PC-9 (cell line): ENCODE data around the gene CCDC191. TPM values are rescaled to one million over a fixed set of nuclear protein-coding genes. Genes with fewer than 3 reads are reported as not detected.

Experiments
- BruUV-seq: library from RNA; stranded (reverse); fragments of 400-500 nt; replicated peaks from 2 replicates; lab custom pipeline; 2021; lab: Mats Ljungman, UMichigan
- CTCF ChIA-PET: fragments of 300-600 bp; sonication (Branson Sonifier 250); formaldehyde crosslinking; loops from one replicate; lab custom pipeline; 2022; ENCODE audit warnings: antibody characterized with exemption; lab: Charles Lee
- POLR2A ChIA-PET: fragments of 300-600 bp; sonication (Branson Sonifier 250); formaldehyde crosslinking; loops from one replicate; lab custom pipeline; 2022; ENCODE audit warnings: antibody characterized with exemption; ENCODE audit not compliant: unreplicated experiment; lab: Charles Lee
- DNase-seq, 2 experiments: peaks; one replicate each; pipeline versions ENCODE4 v3.0.0 to v3.0.0-alpha.2; 2015 to 2022; ENCODE audit warnings: mixed read lengths in 1 of 2
- H2AFZ ChIP-seq: fragments of 200-600 bp; sonication (generic); 2 replicates; pipeline ENCODE4 v1.8.1; 2017; ENCODE audit warnings: antibody characterized with exemption
- H3F3A ChIP-seq: fragments of 200-600 bp; sonication (generic); 2 replicates; pipeline ENCODE4 v1.8.1; 2017; ENCODE audit warnings: antibody characterized with exemption, mild to moderate bottlenecking, low read depth; ENCODE audit not compliant: insufficient read depth
- H3K27ac ChIP-seq: fragments of 200-600 bp; sonication (generic); 2 replicates; pipeline ENCODE4 v1.6.1; 2016; ENCODE audit warnings: mixed run types
- H3K27me3 ChIP-seq: fragments of 200-600 bp; sonication (generic); 2 replicates; pipeline ENCODE4 v1.6.1; 2016; ENCODE audit warnings: low read depth, mixed run types; ENCODE audit not compliant: insufficient read depth
- H3K36me3 ChIP-seq: fragments of 200-600 bp; sonication (generic); 2 replicates; pipeline ENCODE4 v1.6.1; 2016; ENCODE audit warnings: low read depth, mixed run types
- H3K4me1 ChIP-seq: fragments of 200-600 bp; sonication (generic); replicated peaks from 2 replicates; pipeline ENCODE4 v1.6.1; 2016; ENCODE audit warnings: mixed run types; ENCODE audit not compliant: insufficient read depth
- H3K4me2 ChIP-seq: fragments of 200-600 bp; sonication (generic); 2 replicates; pipeline ENCODE4 v1.6.1; 2017; ENCODE audit warnings: mixed run types
- H3K4me3 ChIP-seq: fragments of 200-600 bp; sonication (generic); 2 replicates; pipeline ENCODE4 v1.6.1; 2016; ENCODE audit warnings: mixed run types
- H3K79me2 ChIP-seq: fragments of 200-600 bp; sonication (generic); 2 replicates; pipeline ENCODE4 v1.6.1; 2017; ENCODE audit warnings: low read depth, mixed run types
- H3K9me2 ChIP-seq: fragments of 200-600 bp; sonication (generic); 2 replicates; pipeline ENCODE4 v1.8.1; 2017; ENCODE audit warnings: mild to moderate bottlenecking; ENCODE audit not compliant: insufficient read depth
- H3K9me3 ChIP-seq: fragments of 200-600 bp; sonication (generic); 2 replicates; pipeline ENCODE4 v1.8.1; 2016; ENCODE audit warnings: low read depth; ENCODE audit not compliant: insufficient read depth
- H4K20me1 ChIP-seq: fragments of 200-600 bp; sonication (generic); 2 replicates; pipeline ENCODE4 v1.8.1; 2017; ENCODE audit not compliant: insufficient read depth
- EZH2 ChIP-seq: fragments of 200-600 bp; sonication (generic); IDR thresholded peaks from 2 replicates; pipeline ENCODE4 v1.8.0; 2017; ENCODE audit warnings: antibody characterized with exemption, low read depth
- intact Hi-C: fragments of 100-400 bp; cut with micrococcal nuclease; formaldehyde crosslinking; loops from one replicate; pipeline ENCODE4 v1.10.0; 2022; ENCODE audit not compliant: unreplicated experiment
- total RNA-seq: library from RNA; stranded (reverse); gene quantifications from 2 replicates; pipeline ENCODE4 v1.2.3, GENCODE V29; 2021
- TF ChIP-seq, protein P1 (sequence below): fragments of 200-600 bp; sonication (generic); conservative IDR thresholded peaks from 2 replicates; pipeline ENCODE4 v1.6.1; 2017; ENCODE audit warnings: mixed run types, antibody characterized with exemption, mild to moderate bottlenecking, moderate library complexity

Gene CCDC191
- total RNA-seq, 1 experiment from 2014 or later = 11.0 TPM

- CTCF ChIA-PET = no interaction called here
- no TSS peak for BruUV-seq
- no peak overlapping the region for H3K27ac ChIP-seq
Measured at GRCh38 chr3:114025451-114025850, 30.9 kb downstream of the CCDC191 start.

GRCh38 chr3:114022145-114022802 is 34.1 kb downstream of the CCDC191 start:
- H3K27ac ChIP-seq = no peak overlapping the region
- DNase-seq = no peak
- no peaks in the 10 kb centered on the region for H3K9me3 ChIP-seq
- H3K79me2 ChIP-seq = no peaks in the 10 kb centered on the region
- H3F3A ChIP-seq = no peaks in the 10 kb centered on the region
- POLR2A ChIA-PET = interaction anchor here (0.6 kb wide), 1 partner anchor 26 kb away, joined by 7 read pairs; no protein-coding TSS in a partner anchor
- TF ChIP-seq, protein P1, sequence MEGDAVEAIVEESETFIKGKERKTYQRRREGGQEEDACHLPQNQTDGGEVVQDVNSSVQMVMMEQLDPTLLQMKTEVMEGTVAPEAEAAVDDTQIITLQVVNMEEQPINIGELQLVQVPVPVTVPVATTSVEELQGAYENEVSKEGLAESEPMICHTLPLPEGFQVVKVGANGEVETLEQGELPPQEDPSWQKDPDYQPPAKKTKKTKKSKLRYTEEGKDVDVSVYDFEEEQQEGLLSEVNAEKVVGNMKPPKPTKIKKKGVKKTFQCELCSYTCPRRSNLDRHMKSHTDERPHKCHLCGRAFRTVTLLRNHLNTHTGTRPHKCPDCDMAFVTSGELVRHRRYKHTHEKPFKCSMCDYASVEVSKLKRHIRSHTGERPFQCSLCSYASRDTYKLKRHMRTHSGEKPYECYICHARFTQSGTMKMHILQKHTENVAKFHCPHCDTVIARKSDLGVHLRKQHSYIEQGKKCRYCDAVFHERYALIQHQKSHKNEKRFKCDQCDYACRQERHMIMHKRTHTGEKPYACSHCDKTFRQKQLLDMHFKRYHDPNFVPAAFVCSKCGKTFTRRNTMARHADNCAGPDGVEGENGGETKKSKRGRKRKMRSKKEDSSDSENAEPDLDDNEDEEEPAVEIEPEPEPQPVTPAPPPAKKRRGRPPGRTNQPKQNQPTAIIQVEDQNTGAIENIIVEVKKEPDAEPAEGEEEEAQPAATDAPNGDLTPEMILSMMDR = no peak
- TF ChIP-seq EZH2 = no peak
- H2AFZ ChIP-seq = no peak overlapping the region
- H3K9me2 ChIP-seq = no peaks in the 10 kb centered on the region
- H3K4me1 ChIP-seq = no peaks in the 10 kb centered on the region
- no peak overlapping the region for H3K4me2 ChIP-seq
- no peaks in the 10 kb centered on the region for H3K27me3 ChIP-seq
- intact Hi-C loops = no loop called here
- CTCF ChIA-PET = interaction anchor here (0.7 kb wide), 1 partner anchor 15 kb away, joined by 7 read pairs; no protein-coding TSS in a partner anchor
- H3K4me3 ChIP-seq = no peak overlapping the region
- H4K20me1 ChIP-seq = no peaks in the 10 kb centered on the region
- no TSS peak for BruUV-seq
- no peaks in the 10 kb centered on the region for H3K36me3 ChIP-seq

More at GRCh38 chr3:114025451-114025850, 30.9 kb downstream of the CCDC191 start:
- intact Hi-C loops = no loop called here
- no peaks in the 10 kb centered on the region for H3K27me3 ChIP-seq
- POLR2A ChIA-PET = no interaction called here
- H4K20me1 ChIP-seq = no peaks in the 10 kb centered on the region
- H3K4me3 ChIP-seq = no peak overlapping the region
- H3K9me2 ChIP-seq = no peaks in the 10 kb centered on the region
- no peak overlapping the region for H2AFZ ChIP-seq
- H3K36me3 ChIP-seq = no peaks in the 10 kb centered on the region
- H3K4me2 ChIP-seq = no peak overlapping the region
- no peak for DNase-seq
- H3K4me1 ChIP-seq = no peaks in the 10 kb centered on the region
- no peaks in the 10 kb centered on the region for H3F3A ChIP-seq
- no peaks in the 10 kb centered on the region for H3K79me2 ChIP-seq
- TF ChIP-seq, protein P1 = no peak
- no peak for TF ChIP-seq EZH2
- no peaks in the 10 kb centered on the region for H3K9me3 ChIP-seq

GRCh38 chr3:114020907-114021306 is 35.4 kb downstream of the CCDC191 start:
- no peaks in the 10 kb centered on the region for H3K79me2 ChIP-seq
- intact Hi-C loops = no loop called here
- no peak overlapping the region for H3K27ac ChIP-seq
- H3K36me3 ChIP-seq = no peaks in the 10 kb centered on the region
- no TSS peak for BruUV-seq
- no peaks in the 10 kb centered on the region for H3K27me3 ChIP-seq
- H3F3A ChIP-seq = no peaks in the 10 kb centered on the region
- no peak overlapping the region for H2AFZ ChIP-seq
- no peaks in the 10 kb centered on the region for H3K9me2 ChIP-seq
- no peak for TF ChIP-seq EZH2
- TF ChIP-seq, protein P1 = no peak
- H3K4me3 ChIP-seq = no peak overlapping the region
- no peak for DNase-seq
- no peaks in the 10 kb centered on the region for H3K4me1 ChIP-seq
- no peaks in the 10 kb centered on the region for H4K20me1 ChIP-seq
- CTCF ChIA-PET = no interaction called here
- POLR2A ChIA-PET = no interaction called here
- no peaks in the 10 kb centered on the region for H3K9me3 ChIP-seq
- no peak overlapping the region for H3K4me2 ChIP-seq
